Posterior vena cava (tissue), 2 donors: Measurements from ENCODE around the gene WFDC1. TPM values are rescaled to one million over a fixed set of nuclear protein-coding genes. Genes with fewer than 3 reads are reported as not detected.

Experiments
- DNase-seq: peaks from one replicate; pipeline ENCODE4 v3.0.0-alpha.2; 2020; ENCODE audit warnings: low spot score
- intact Hi-C, 2 donors: fragments of 100-400 bp; cut with DNase I; formaldehyde crosslinking; loops; one replicate each; pipeline versions ENCODE4 v1.14.1 to v1.14.2; 2022 to 2023
- total RNA-seq, 2 donors: library from RNA; stranded (reverse); fragmentation: NEBNext Ultra II Directional; extraction: Animal tissue kit (Norgen Biotek cat#: 25700); gene quantifications; one replicate each; pipeline ENCODE4 v1.2.1, GENCODE V29; 2021
- donor health status: DM: yes; HTN: yes; CAD: no.
- donor health status: DM: yes; HTN: yes; CAD: no.

WFDC1 gene
- total RNA-seq, 2 donors from 2014 or later, result 48.7 to 93.6 TPM

DNA sequence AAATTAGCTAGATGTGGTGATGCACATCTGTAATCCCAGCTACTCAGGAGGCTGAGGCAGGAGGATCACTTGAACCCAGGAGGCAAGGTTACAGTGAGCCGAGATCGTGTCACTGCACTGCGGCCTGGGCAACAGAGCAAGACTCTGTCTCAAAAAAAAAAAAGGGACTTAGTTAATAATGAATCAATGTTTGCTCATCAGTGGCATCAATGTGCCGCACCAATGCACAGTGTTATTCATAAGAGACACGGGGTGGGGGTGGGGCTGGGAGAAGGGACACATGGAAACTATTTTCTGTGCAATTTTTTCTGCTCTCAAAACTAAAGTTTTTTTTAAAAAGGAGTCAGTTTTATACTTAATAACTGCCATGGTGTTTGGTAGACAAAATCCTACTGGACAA is 66.9 kb downstream of the WFDC1 start:
- intact Hi-C loops, result no loop called here
- no peak for DNase-seq

DNA sequence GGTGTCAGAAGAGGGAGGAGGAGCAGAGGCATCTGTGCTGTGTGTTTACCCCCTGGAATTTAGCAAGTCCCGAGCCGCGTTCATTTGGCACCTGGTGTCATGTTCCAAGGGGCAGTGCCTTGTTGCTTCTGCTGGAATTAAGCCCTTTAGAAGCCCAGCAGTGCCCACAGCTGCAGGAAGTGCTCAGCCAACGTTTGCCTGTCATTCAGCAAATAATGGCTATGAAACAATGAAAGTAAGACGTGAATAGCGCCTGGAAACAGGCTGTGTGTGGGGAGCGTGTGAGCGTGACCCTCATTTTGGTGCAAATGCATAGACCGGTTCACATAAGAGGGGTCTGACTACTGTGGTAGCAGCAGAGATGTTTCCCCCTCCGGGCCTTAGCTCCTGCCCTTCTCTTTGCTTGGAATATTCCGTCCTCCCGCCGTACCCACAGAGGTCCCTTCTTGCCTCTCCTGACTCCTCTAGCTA is 67.8 kb downstream of the WFDC1 start:
- intact Hi-C loops, result no loop called here
- DNase-seq, result no peak

DNA sequence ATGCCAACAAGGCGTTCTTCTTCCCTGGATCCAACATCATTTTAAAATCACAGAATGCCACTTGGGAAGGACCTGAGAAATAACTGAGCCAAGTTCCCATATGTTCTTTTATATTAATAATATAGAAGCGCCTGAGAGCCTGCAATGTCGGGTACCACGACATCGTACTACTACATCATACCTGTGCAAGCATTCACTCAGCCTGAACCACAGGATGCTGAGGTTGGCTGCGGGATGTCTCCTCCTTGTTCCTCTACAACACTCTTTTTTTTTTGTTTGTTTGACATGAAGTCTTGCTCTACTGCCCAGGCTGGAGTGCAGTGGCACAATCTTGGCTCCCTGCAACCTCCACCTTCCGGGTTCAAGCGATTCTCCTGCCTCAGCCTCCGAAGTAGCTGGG is 71.5 kb downstream of the WFDC1 start:
- DNase-seq, result no peak
- intact Hi-C loops, result no loop called here

GRCh38 chr16:84367297-84367680 is 72.6 kb downstream of the WFDC1 start:
- DNase-seq, result no peak
- intact Hi-C loops, result no loop called here

DNA sequence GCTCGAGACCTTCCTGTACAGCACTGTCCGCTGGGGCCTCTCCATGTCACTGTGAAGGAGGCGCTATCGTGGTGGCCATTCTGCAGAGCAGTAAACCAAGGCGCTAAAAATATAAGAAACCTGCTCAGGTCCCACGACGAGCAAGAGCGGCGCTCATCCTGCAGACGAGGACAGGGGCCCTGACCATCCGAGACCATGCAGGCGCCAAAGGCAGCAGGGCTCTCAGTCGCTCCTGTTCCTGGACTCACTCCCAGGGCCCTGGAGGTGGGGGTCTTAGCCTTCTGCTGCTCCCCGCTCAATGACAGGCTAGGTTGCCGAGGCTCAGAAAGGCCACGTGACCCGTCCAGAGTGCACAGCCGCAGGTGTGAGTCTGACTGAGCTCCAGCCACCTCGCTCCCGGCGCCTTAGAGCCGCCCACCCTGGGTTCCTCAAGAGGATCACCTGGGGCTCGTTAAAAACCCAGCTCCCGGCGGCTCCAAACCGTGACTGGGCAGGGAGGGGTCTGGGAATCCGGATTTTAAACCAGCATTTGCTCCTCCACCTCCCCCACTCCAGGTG is 73.2 kb downstream of the WFDC1 start:
- intact Hi-C loops, result no loop called here
- no peak for DNase-seq

DNA sequence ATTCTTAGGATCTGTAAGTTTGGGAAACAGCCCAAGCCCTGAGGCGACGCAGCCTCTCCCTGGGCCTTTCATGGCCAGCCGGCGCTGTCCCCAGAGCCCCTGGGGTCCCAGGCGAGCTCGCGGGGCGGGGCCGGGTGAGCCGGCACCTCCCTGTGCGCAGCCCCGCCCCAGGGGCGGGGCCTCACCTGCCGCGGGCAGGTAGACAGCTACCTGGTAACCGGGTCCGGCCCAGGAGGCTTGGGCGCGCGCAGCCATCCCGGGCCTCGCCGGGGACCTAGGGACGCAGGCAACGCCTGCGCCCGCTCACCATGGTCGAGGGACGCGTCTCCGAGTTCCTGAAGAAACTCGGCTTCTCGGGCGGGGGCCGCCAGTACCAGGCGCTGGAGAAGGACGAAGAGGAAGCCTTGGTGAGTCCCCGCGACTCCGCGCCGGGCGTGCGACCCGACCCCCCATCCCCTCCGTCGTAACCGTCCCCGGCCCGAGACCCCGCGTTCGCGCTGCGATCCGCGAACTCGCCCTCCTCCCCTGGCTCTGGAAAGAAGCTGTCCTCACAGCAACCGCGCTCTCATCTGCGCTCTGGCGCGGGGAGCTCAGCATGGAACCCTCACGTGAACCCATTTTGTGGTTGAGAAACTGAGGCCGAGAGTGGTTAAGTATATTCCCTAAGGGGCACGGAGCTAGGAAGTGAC is 73.8 kb downstream of the WFDC1 start, which contains the start of gene ATP2C2:
ATP2C2 (plus strand) TSS at position 231 of the 689 bp plus-strand sequence; CDS start at position 309, 78 bp downstream.
- DNase-seq, result no peak
- intact Hi-C loops, result no loop called here

DNA sequence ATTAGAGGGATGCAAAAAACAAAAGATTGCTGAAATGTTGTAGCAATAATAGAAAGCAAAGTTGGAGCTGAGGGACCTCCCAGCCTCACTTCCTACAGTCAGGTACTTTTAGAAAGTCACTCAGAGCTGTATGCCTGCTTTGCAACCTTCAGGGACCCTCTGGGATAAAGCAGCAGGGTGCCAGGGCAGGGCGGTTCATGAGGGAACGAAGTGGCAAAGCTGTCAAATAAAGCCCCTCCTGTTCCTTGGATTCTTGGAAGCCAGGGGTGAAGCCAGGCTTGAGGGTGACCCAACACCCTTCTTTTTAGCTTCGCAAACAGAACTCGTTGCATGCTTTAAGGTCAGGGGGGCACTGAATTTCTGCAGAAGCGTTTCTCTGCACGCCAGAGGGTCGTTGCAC is 74.4 kb downstream of the WFDC1 start:
- intact Hi-C loops, result no loop called here
- DNase-seq, result no peak

GRCh38 chr16:84369938-84370627 is 75.4 kb downstream of the WFDC1 start:
- intact Hi-C loops, result no loop called here
- DNase-seq, result no peak

DNA sequence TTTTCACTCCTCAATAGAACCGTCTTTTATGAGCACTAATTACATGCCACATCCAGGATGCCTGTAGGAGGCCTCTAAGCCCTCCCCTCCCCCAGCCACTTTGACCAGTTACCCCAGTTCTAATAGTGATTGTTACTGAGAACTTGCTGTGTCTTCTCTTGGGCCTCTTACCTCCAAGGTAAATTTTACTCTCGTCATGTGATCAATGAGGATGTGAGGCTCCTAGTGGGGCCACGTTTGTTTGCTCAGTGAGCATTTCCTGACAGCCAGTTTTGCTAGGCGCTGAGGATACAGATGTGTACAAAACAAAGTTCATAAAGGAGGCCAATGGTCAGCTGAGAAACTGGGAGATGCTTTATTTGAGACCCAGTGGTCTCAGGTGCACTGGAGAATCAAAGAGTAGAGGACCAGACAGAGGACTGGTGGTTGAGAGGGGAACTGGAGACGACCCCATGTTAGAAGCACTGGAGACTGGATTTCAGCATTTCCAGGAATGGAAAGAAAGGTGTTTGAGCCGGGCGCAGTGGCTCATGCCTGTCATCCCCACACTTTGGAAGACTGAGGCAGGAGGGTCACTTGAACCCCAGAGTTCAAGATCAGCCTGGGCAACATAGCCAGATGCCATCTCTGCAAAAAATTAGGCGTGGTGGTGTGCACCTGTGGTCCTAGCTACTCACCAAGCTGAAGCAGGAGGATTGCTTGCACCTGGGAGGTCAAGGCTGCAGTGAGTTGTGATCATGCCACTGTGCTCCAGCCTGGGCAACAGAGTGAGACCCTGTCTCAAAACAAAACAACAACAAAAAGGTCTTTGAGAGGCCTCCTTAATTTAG is 76.3 kb downstream of the WFDC1 start:
- intact Hi-C loops, result no loop called here
- no peak for DNase-seq

DNA sequence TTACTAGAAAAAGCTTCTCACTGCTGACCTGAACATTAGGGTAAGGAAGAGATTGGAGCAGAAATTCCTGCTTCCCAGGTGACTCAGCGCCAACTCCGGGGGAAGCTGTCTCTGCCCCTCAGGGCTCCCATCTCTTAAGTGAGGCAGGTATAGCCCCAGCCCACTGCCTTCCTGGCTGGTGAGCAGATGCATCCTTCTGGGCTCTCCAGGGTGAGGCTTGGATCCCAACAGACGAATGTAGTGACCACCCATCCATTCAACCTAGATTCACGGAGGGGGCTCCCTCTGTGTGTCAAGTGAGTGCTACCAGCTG is 76.8 kb downstream of the WFDC1 start:
- DNase-seq, result no peak
- intact Hi-C loops, result no loop called here

- intact Hi-C loops, result no loop called here
- DNase-seq, result no peak
These were observed 79.3 kb downstream of the WFDC1 start for GRCh38 chr16:84373907-84374489.

DNA sequence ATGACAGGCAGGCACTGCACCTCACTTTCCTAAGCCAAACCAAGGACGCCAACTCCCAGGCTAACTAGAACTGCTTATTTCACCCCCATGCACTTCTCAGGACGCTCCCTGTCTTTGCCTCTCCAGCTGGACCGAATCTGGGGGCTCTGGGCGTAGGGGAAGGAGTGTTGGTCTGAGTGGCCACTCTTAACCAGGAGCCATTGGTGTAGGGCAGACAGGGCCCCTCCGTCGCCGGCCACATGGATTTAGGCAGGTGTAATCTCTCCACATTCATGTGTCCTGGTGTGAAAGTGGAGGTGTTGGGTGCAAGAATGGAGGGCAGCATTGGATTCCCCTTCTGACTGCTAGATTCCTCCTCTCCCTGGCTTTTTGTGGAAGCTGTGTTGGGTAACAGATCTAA is 83.4 kb downstream of the WFDC1 start:
- DNase-seq, result peak; percentile 25
- intact Hi-C loops, result no loop called here

DNA sequence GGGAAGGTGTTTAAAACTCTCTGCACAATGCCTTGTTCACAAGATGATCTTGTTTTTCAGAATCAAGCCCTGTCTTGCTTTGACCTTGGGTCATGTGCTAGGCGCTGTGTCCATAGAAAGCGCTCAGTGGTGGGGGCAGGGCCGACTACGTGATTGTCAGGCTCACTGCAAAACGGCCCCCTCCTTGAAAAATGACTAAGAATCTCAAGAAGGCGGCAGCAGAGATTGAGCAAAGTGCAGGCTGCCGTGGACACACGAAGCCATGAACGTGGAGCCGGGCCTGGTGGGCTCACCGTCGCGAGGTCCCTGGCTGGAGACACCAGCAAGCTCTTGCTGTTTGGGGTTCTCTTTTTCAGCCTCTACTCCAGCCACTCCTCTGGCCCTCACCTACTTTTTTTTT is 83.9 kb downstream of the WFDC1 start:
- intact Hi-C loops, result no loop called here
- DNase-seq, result peak; percentile 41

GRCh38 chr16:84379008-84379708 is 84.5 kb downstream of the WFDC1 start:
- intact Hi-C loops, result no loop called here
- peak; percentile 58 for DNase-seq

Other genes with a start within 250 kb of the WFDC1 start
- gene MBTPS1, start 177.9 kb upstream of the WFDC1 start, total RNA-seq, result 10 to 100 TPM; 61.9 to 71.3 TPM
- gene HSDL1, start 149.7 kb upstream of the WFDC1 start, total RNA-seq, result 10 to 100 TPM; 10.1 to 21.2 TPM
- not detected for gene DNAAF1, start 149.6 kb upstream of the WFDC1 start, total RNA-seq
- gene TAF1C, start 107.8 kb upstream of the WFDC1 start, total RNA-seq, result 10 to 100 TPM; 32.3 to 35.9 TPM
- gene ADAD2, start 103.7 kb upstream of the WFDC1 start, total RNA-seq, result not detected
- not detected for gene KCNG4, start 54.9 kb upstream of the WFDC1 start, total RNA-seq
- gene ATP2C2, start 73.7 kb downstream of the WFDC1 start, total RNA-seq, result under 1 TPM; 0.10 to 0.19 TPM
- 10 to 100 TPM; 14.0 to 16.7 TPM for gene MEAK7, start 209.8 kb downstream of the WFDC1 start, total RNA-seq